ENCODE measurements around the gene ZCCHC17. TPM values are rescaled to one million over a fixed set of nuclear protein-coding genes. Genes with fewer than 3 reads are reported as not detected.
"Not testable (repeated sequence)": the region's sequence is repeated elsewhere in the genome, so short reads cannot be mapped to it uniquely, and the experiment has no call there.

The ZCCHC17 gene
- total RNA-seq, 1 experiment from 2014 or later = 83.9 TPM

GRCh38 chr1:31383967-31384366 is 87.1 kb downstream of the ZCCHC17 start:
- no peak for DNase-seq
- Histone ChIP-seq H3K36me3 (replicated peaks; ENCODE audit: control insufficient read depth, insufficient read depth, low read length) (no peaks in the 10 kb centered on the region), H3K27me3 (ENCODE audit: control insufficient read depth, insufficient read depth, low read length) (no peaks in the 10 kb centered on the region)

GRCh38 chr1:31386576-31387243 is 89.9 kb downstream of the ZCCHC17 start:
- H3K27me3 ChIP-seq (ENCODE audit: control insufficient read depth, insufficient read depth, low read length); H3K4me3 ChIP-seq (ENCODE audit: insufficient read depth, low read depth, low read length); H3K36me3 ChIP-seq (replicated peaks; ENCODE audit: control insufficient read depth, insufficient read depth, low read length); DNase-seq: not testable (repeated sequence)

More at GRCh38 chr1:31383967-31384366, 87.1 kb downstream of the ZCCHC17 start:
- no peak overlapping the region for H3K4me3 ChIP-seq (ENCODE audit: insufficient read depth, low read depth, low read length)

- no peaks in the 10 kb centered on the region for H3K36me3 ChIP-seq (replicated peaks; ENCODE audit: control insufficient read depth, insufficient read depth, low read length)
- no peak for DNase-seq
- H3K4me3 ChIP-seq (ENCODE audit: insufficient read depth, low read depth, low read length) = no peak overlapping the region
- H3K27me3 ChIP-seq (ENCODE audit: control insufficient read depth, insufficient read depth, low read length) = no peaks in the 10 kb centered on the region
Observed at GRCh38 chr1:31387612-31388011, 90.8 kb downstream of the ZCCHC17 start.

GRCh38 chr1:31389616-31390015 is 92.8 kb downstream of the ZCCHC17 start:
- Histone ChIP-seq H3K4me3 (ENCODE audit: insufficient read depth, low read depth, low read length) (no peak overlapping the region), H3K27me3 (ENCODE audit: control insufficient read depth, insufficient read depth, low read length) (no peaks in the 10 kb centered on the region), H3K36me3 (replicated peaks; ENCODE audit: control insufficient read depth, insufficient read depth, low read length) (no peaks in the 10 kb centered on the region)
- no peak for DNase-seq

- no peak for DNase-seq
- no peaks in the 10 kb centered on the region for H3K27me3 ChIP-seq (ENCODE audit: control insufficient read depth, insufficient read depth, low read length)
- no peaks in the 10 kb centered on the region for H3K36me3 ChIP-seq (replicated peaks; ENCODE audit: control insufficient read depth, insufficient read depth, low read length)
- H3K4me3 ChIP-seq (ENCODE audit: insufficient read depth, low read depth, low read length) = no peak overlapping the region
Observed at GRCh38 chr1:31390071-31390470, 93.2 kb downstream of the ZCCHC17 start.

GRCh38 chr1:31393463-31393862 is 96.6 kb downstream of the ZCCHC17 start:
- no peak overlapping the region for H3K4me3 ChIP-seq (ENCODE audit: insufficient read depth, low read depth, low read length)
- no peak for DNase-seq
- no peaks in the 10 kb centered on the region for H3K36me3 ChIP-seq (replicated peaks; ENCODE audit: control insufficient read depth, insufficient read depth, low read length)
- H3K27me3 ChIP-seq (ENCODE audit: control insufficient read depth, insufficient read depth, low read length) = no peaks in the 10 kb centered on the region

GRCh38 chr1:31394584-31395193 is 97.9 kb downstream of the ZCCHC17 start:
- no peaks in the 10 kb centered on the region for H3K27me3 ChIP-seq (ENCODE audit: control insufficient read depth, insufficient read depth, low read length)
- peak; percentile 94 for DNase-seq

GRCh38 chr1:31396633-31397351 is 100.0 kb downstream of the ZCCHC17 start:
- Histone ChIP-seq H3K36me3 (replicated peaks; ENCODE audit: control insufficient read depth, insufficient read depth, low read length) (no peaks in the 10 kb centered on the region), H3K4me3 (ENCODE audit: insufficient read depth, low read depth, low read length) (no peak overlapping the region), H3K27me3 (ENCODE audit: control insufficient read depth, insufficient read depth, low read length) (no peaks in the 10 kb centered on the region)
- peak; percentile 56 for DNase-seq

More at GRCh38 chr1:31394584-31395193, 97.9 kb downstream of the ZCCHC17 start:
- Histone ChIP-seq H3K4me3 (ENCODE audit: insufficient read depth, low read depth, low read length) (peak overlapping the region; percentile 41), H3K36me3 (replicated peaks; ENCODE audit: control insufficient read depth, insufficient read depth, low read length) (no peaks in the 10 kb centered on the region)

GRCh38 chr1:31397360-31398095 is 100.7 kb downstream of the ZCCHC17 start:
- H3K36me3 ChIP-seq (replicated peaks; ENCODE audit: control insufficient read depth, insufficient read depth, low read length) = no peaks in the 10 kb centered on the region
- H3K4me3 ChIP-seq (ENCODE audit: insufficient read depth, low read depth, low read length) = no peak overlapping the region
- no peaks in the 10 kb centered on the region for H3K27me3 ChIP-seq (ENCODE audit: control insufficient read depth, insufficient read depth, low read length)
- DNase-seq = no peak

GRCh38 chr1:31398246-31398645 is 101.4 kb downstream of the ZCCHC17 start:
- no peak overlapping the region for H3K4me3 ChIP-seq (ENCODE audit: insufficient read depth, low read depth, low read length)

GRCh38 chr1:31399976-31400375 is 103.1 kb downstream of the ZCCHC17 start:
- no peak for DNase-seq
- Histone ChIP-seq H3K36me3 (replicated peaks; ENCODE audit: control insufficient read depth, insufficient read depth, low read length) (no peaks in the 10 kb centered on the region), H3K27me3 (ENCODE audit: control insufficient read depth, insufficient read depth, low read length) (no peaks in the 10 kb centered on the region), H3K4me3 (ENCODE audit: insufficient read depth, low read depth, low read length) (no peak overlapping the region)

More at GRCh38 chr1:31398246-31398645, 101.4 kb downstream of the ZCCHC17 start:
- no peaks in the 10 kb centered on the region for H3K27me3 ChIP-seq (ENCODE audit: control insufficient read depth, insufficient read depth, low read length)
- no peaks in the 10 kb centered on the region for H3K36me3 ChIP-seq (replicated peaks; ENCODE audit: control insufficient read depth, insufficient read depth, low read length)
- no peak for DNase-seq

- Histone ChIP-seq H3K36me3 (replicated peaks; ENCODE audit: control insufficient read depth, insufficient read depth, low read length) (no peaks in the 10 kb centered on the region), H3K4me3 (ENCODE audit: insufficient read depth, low read depth, low read length) (no peak overlapping the region), H3K27me3 (ENCODE audit: control insufficient read depth, insufficient read depth, low read length) (no peaks in the 10 kb centered on the region)
- DNase-seq = no peak
Observed at GRCh38 chr1:31400393-31400792, 103.6 kb downstream of the ZCCHC17 start.

GRCh38 chr1:31401241-31401640 is 104.4 kb downstream of the ZCCHC17 start:
- DNase-seq = no peak
- no peaks in the 10 kb centered on the region for H3K36me3 ChIP-seq (replicated peaks; ENCODE audit: control insufficient read depth, insufficient read depth, low read length)
- H3K4me3 ChIP-seq (ENCODE audit: insufficient read depth, low read depth, low read length) = no peak overlapping the region
- H3K27me3 ChIP-seq (ENCODE audit: control insufficient read depth, insufficient read depth, low read length) = no peaks in the 10 kb centered on the region

- peak; percentile 25 for DNase-seq
- Histone ChIP-seq H3K27me3 (ENCODE audit: control insufficient read depth, insufficient read depth, low read length) (no peaks in the 10 kb centered on the region; the same call in 1 of the 2 replicates), H3K4me3 (ENCODE audit: insufficient read depth, low read depth, low read length) (no peak overlapping the region), H3K36me3 (replicated peaks; ENCODE audit: control insufficient read depth, insufficient read depth, low read length) (no peaks in the 10 kb centered on the region)
Observed at GRCh38 chr1:31405578-31406245, 108.9 kb downstream of the ZCCHC17 start.
